ENCODE results near the gene TBX4. TPM values are rescaled to one million over a fixed set of nuclear protein-coding genes. Genes with fewer than 3 reads are reported as not detected.
A peak's percentile ranks its signal among the peaks of the same experiment; 100 is the strongest.

Gene TBX4
- total and polyA plus RNA-seq, 2 of the 13 experiments (the other 11 are each of a cell fraction or from before 2014, with no cell fraction given) = 0.11 to 1.1 TPM

GRCh38 chr17:61429274-61429673 lies 22.9 kb upstream of the TBX4 start (continued):
- peak; percentile 86; the same call in 1 of the 2 replicates for TF ChIP-seq HNF4G (IDR thresholded peaks at IDR 0.05; ENCODE audit: borderline replicate concordance, low read depth, low read length)
- TF ChIP-seq HNF4G (CRISPR knock-in tag; IDR thresholded peaks at IDR 0.05; ENCODE audit: borderline replicate concordance, low read depth) = no peak
- TF ChIP-seq HDAC2 (CRISPR knock-in tag; IDR thresholded peaks at IDR 0.05) = peak; percentile 40; the same call in 1 of the 2 replicates
- TF ChIP-seq, protein P1, sequence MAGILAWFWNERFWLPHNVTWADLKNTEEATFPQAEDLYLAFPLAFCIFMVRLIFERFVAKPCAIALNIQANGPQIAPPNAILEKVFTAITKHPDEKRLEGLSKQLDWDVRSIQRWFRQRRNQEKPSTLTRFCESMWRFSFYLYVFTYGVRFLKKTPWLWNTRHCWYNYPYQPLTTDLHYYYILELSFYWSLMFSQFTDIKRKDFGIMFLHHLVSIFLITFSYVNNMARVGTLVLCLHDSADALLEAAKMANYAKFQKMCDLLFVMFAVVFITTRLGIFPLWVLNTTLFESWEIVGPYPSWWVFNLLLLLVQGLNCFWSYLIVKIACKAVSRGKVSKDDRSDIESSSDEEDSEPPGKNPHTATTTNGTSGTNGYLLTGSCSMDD (CRISPR knock-in tag; IDR thresholded peaks at IDR 0.05) = no peak
- 0 out of 2 replicates have a peak, but pooled peaks have one; percentile 9 for TF ChIP-seq FOXA3 (CRISPR knock-in tag; IDR thresholded peaks at IDR 0.05)
- TF ChIP-seq, protein P2, sequence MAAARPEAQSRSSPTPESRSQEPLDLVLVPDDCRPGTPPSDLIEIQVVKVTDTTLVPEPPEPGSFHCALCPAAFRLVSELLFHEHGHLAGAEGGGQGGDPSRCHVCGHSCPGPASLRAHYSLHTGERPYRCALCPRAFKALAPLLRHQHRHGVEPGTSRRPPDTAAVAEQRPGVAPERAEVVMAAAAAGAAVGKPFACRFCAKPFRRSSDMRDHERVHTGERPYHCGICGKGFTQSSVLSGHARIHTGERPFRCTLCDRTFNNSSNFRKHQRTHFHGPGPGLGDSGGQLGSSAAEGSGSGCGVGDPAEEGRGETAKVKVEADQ (CRISPR knock-in tag; IDR thresholded peaks at IDR 0.05; ENCODE audit: borderline replicate concordance) = no peak
- TF ChIP-seq LCORL (IDR thresholded peaks at IDR 0.05) = no peak
- TF ChIP-seq LCORL (CRISPR knock-in tag; IDR thresholded peaks at IDR 0.05) = no peak
- TF ChIP-seq, protein P3, sequence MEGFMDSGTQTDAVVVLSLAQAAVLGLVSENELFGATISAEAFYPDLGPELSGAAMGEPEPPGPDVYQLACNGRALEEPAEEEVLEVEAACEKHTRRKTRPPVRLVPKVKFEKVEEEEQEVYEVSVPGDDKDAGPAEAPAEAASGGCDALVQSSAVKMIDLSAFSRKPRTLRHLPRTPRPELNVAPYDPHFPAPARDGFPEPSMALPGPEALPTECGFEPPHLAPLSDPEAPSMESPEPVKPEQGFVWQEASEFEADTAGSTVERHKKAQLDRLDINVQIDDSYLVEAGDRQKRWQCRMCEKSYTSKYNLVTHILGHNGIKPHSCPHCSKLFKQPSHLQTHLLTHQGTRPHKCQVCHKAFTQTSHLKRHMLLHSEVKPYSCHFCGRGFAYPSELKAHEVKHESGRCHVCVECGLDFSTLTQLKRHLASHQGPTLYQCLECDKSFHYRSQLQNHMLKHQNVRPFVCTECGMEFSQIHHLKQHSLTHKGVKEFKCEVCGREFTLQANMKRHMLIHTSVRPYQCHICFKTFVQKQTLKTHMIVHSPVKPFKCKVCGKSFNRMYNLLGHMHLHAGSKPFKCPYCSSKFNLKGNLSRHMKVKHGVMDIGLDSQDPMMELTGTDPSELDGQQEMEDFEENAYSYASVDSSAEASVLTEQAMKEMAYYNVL (CRISPR knock-in tag; IDR thresholded peaks at IDR 0.05; ENCODE audit: borderline replicate concordance) = no peak
- TF ChIP-seq SRF (IDR thresholded peaks at IDR 0.05; ENCODE audit: low read depth, low read length) = no peak
- TF ChIP-seq ELF4 (CRISPR knock-in tag; IDR thresholded peaks at IDR 0.05; ENCODE audit: borderline replicate concordance) = no peak
- TF ChIP-seq, protein P4, sequence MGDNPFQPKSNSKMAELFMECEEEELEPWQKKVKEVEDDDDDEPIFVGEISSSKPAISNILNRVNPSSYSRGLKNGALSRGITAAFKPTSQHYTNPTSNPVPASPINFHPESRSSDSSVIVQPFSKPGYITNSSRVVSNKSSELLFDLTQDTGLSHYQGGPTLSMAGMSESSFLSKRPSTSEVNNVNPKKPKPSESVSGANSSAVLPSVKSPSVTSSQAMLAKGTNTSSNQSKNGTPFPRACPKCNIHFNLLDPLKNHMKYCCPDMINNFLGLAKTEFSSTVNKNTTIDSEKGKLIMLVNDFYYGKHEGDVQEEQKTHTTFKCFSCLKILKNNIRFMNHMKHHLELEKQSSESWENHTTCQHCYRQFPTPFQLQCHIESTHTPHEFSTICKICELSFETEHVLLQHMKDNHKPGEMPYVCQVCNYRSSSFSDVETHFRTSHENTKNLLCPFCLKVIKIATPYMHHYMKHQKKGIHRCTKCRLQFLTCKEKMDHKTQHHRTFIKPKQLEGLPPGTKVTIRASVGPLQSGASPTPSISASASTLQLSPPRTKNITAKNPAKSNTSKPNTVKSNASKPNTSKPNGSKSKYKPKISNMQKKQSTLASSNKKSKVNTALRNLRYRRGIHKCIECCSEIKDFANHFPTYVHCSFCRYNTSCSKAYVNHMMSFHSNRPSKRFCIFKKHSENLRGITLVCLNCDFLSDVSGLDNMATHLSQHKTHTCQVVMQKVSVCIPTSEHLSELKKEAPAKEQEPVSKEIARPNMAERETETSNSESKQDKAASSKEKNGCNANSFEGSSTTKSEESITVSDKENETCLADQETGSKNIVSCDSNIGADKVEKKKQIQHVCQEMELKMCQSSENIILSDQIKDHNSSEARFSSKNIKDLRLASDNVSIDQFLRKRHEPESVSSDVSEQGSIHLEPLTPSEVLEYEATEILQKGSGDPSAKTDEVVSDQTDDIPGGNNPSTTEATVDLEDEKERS (CRISPR knock-in tag; IDR thresholded peaks at IDR 0.05) = no peak
- TF ChIP-seq NFRKB (IDR thresholded peaks at IDR 0.05) = no peak
- TF ChIP-seq, protein P5, sequence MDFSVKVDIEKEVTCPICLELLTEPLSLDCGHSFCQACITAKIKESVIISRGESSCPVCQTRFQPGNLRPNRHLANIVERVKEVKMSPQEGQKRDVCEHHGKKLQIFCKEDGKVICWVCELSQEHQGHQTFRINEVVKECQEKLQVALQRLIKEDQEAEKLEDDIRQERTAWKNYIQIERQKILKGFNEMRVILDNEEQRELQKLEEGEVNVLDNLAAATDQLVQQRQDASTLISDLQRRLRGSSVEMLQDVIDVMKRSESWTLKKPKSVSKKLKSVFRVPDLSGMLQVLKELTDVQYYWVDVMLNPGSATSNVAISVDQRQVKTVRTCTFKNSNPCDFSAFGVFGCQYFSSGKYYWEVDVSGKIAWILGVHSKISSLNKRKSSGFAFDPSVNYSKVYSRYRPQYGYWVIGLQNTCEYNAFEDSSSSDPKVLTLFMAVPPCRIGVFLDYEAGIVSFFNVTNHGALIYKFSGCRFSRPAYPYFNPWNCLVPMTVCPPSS (IDR thresholded peaks at IDR 0.05) = no peak
- peak; percentile 49 for TF ChIP-seq CREM (IDR thresholded peaks at IDR 0.05)
- no peak for TF ChIP-seq CREM (CRISPR knock-in tag; IDR thresholded peaks at IDR 0.05)
- TF ChIP-seq ZNF556 (CRISPR knock-in tag; IDR thresholded peaks at IDR 0.05; ENCODE audit: borderline replicate concordance) = no peak
- TF ChIP-seq, protein P6, sequence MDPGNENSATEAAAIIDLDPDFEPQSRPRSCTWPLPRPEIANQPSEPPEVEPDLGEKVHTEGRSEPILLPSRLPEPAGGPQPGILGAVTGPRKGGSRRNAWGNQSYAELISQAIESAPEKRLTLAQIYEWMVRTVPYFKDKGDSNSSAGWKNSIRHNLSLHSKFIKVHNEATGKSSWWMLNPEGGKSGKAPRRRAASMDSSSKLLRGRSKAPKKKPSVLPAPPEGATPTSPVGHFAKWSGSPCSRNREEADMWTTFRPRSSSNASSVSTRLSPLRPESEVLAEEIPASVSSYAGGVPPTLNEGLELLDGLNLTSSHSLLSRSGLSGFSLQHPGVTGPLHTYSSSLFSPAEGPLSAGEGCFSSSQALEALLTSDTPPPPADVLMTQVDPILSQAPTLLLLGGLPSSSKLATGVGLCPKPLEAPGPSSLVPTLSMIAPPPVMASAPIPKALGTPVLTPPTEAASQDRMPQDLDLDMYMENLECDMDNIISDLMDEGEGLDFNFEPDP (CRISPR knock-in tag; conservative IDR thresholded peaks at IDR 0.05) = no peak
- TF ChIP-seq, protein P7, sequence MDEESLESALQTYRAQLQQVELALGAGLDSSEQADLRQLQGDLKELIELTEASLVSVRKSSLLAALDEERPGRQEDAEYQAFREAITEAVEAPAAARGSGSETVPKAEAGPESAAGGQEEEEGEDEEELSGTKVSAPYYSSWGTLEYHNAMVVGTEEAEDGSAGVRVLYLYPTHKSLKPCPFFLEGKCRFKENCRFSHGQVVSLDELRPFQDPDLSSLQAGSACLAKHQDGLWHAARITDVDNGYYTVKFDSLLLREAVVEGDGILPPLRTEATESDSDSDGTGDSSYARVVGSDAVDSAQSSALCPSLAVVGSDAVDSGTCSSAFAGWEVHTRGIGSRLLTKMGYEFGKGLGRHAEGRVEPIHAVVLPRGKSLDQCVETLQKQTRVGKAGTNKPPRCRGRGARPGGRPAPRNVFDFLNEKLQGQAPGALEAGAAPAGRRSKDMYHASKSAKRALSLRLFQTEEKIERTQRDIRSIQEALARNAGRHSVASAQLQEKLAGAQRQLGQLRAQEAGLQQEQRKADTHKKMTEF (CRISPR knock-in tag; IDR thresholded peaks at IDR 0.05) = peak; percentile 44; the same call in 1 of the 2 replicates

Data from HepG2 (cell line).